GM21423 (cell line): Measurements from ENCODE around the gene HACL1.
A peak's percentile ranks its signal among the peaks of the same experiment; 100 is the strongest.
"Not testable (repeated sequence)": the region's sequence is repeated elsewhere in the genome, so short reads cannot be mapped to it uniquely, and the experiment has no call there.

Source experiments
- ATAC-seq: cut with Tn5 transposase; IDR thresholded peaks from one replicate; pipeline ENCODE4 v1.9.1; 2021; ENCODE audit warnings: mild to moderate bottlenecking, moderate library complexity; ENCODE audit not compliant: unreplicated experiment

The HACL1 gene

GRCh38 chr3:15585111-15585845, 16.1 kb downstream of the HACL1 start:
- ATAC-seq: no peak

GRCh38 chr3:15581471-15582394, 19.6 kb downstream of the HACL1 start:
- ATAC-seq: no peak

GRCh38 chr3:15579051-15579450, 22.3 kb downstream of the HACL1 start:
- no peak for ATAC-seq

GRCh38 chr3:15578289-15578867, 23.0 kb downstream of the HACL1 start:
- no peak for ATAC-seq

- ATAC-seq: no peak
These were observed 24.9 kb downstream of the HACL1 start for GRCh38 chr3:15576475-15576874.

GRCh38 chr3:15575446-15575845, 25.9 kb downstream of the HACL1 start:
- ATAC-seq: no peak

GRCh38 chr3:15572138-15572537, 29.2 kb downstream of the HACL1 start:
- ATAC-seq: no peak

- ATAC-seq: no peak
These were observed 38.2 kb downstream of the HACL1 start for GRCh38 chr3:15563190-15563589.

- ATAC-seq: no peak
These were observed 38.8 kb downstream of the HACL1 start for GRCh38 chr3:15562560-15562959.

GRCh38 chr3:15558581-15558980, 42.8 kb downstream of the HACL1 start:
- ATAC-seq: no peak

- peak; percentile 46 for ATAC-seq
These were observed 43.8 kb downstream of the HACL1 start for GRCh38 chr3:15557511-15557946.

- peak; percentile 93 for ATAC-seq
These were observed 44.9 kb downstream of the HACL1 start for GRCh38 chr3:15556512-15556911.

- no peak for ATAC-seq
These were observed 47.6 kb downstream of the HACL1 start for GRCh38 chr3:15553749-15554148.

GRCh38 chr3:15551902-15552301, 49.5 kb downstream of the HACL1 start:
- no peak for ATAC-seq

- no peak for ATAC-seq
These were observed 51.5 kb downstream of the HACL1 start for GRCh38 chr3:15549846-15550245.

GRCh38 chr3:15542614-15543013, 58.8 kb downstream of the HACL1 start:
- ATAC-seq: no peak

- no peak for ATAC-seq
These were observed 60.0 kb downstream of the HACL1 start for GRCh38 chr3:15541371-15541770.

- no peak for ATAC-seq
These were observed 62.3 kb downstream of the HACL1 start for GRCh38 chr3:15539066-15539465.

GRCh38 chr3:15538345-15538744, 63.0 kb downstream of the HACL1 start:
- ATAC-seq: no peak

- no peak for ATAC-seq
These were observed 64.5 kb downstream of the HACL1 start for GRCh38 chr3:15536856-15537255.

- no peak for ATAC-seq
These were observed 65.6 kb downstream of the HACL1 start for GRCh38 chr3:15535732-15536131.

- not testable (repeated sequence) for ATAC-seq
These were observed 68.8 kb downstream of the HACL1 start for GRCh38 chr3:15532614-15533013.
